K562 (cell line): Measurements from ENCODE around the gene MB21D2.

Experiments used
- CEBPZ ChIP-seq: fragments of 150-350 bp; IDR thresholded peaks from 2 replicates; pipeline ENCODE4 v1.6.1; 2014; ENCODE audit warnings: low read depth, mild to moderate bottlenecking, low read length, borderline replicate concordance
- EP300 ChIP-seq: IDR thresholded peaks from 2 replicates; pipeline ENCODE4 v1.6.1; 2012; ENCODE audit warnings: low read length, improper control_type of control experiment
- KLF13 ChIP-seq: fragments of 450-650 bp; IDR thresholded peaks from 2 replicates; pipeline ENCODE4 v1.6.1; 2016; ENCODE audit warnings: missing genetic modification characterization, low read depth, mild to moderate bottlenecking, missing compliant biosample characterization, moderate library complexity, borderline replicate concordance
- POLR2A ChIP-seq: fragments of 450-650 bp; conservative IDR thresholded peaks from 2 replicates; pipeline ENCODE4 v1.6.1; 2016
- RAD21 ChIP-seq, 2 experiments: fragments of 250-450 bp in 1 of 2; fragments of 450-650 bp in 1 of 2; sonication (Bioruptor Pico) in 1 of 2; formaldehyde crosslinking in 1 of 2; IDR thresholded peaks in 1 of 2; conservative IDR thresholded peaks in 1 of 2; 2 replicates each; pipeline versions ENCODE4 v1.4.0 to v1.8.0; 2020 to 2022; ENCODE audit warnings: mild to moderate bottlenecking in 2 of 2, moderate library complexity in 1 of 2
- SIX5 ChIP-seq, 2 experiments: IDR thresholded peaks; 2 replicates each; pipeline ENCODE4 v1.6.1; 2011; ENCODE audit warnings: low read length in 2 of 2, borderline replicate concordance in 1 of 2, low read depth in 1 of 2, mild to moderate bottlenecking in 1 of 2, moderate library complexity in 1 of 2; ENCODE audit not compliant: insufficient read depth in 1 of 2
- USF2 ChIP-seq: sonication (generic); formaldehyde crosslinking; IDR thresholded peaks from 2 replicates; pipeline ENCODE4 v1.5.0; 2020; ENCODE audit warnings: missing genetic modification reagents
- TF ChIP-seq, protein P1 (sequence below): fragments of 450-650 bp; IDR thresholded peaks from 2 replicates; pipeline ENCODE4 v1.6.1; 2018; ENCODE audit not compliant: partially characterized antibody

DNA sequence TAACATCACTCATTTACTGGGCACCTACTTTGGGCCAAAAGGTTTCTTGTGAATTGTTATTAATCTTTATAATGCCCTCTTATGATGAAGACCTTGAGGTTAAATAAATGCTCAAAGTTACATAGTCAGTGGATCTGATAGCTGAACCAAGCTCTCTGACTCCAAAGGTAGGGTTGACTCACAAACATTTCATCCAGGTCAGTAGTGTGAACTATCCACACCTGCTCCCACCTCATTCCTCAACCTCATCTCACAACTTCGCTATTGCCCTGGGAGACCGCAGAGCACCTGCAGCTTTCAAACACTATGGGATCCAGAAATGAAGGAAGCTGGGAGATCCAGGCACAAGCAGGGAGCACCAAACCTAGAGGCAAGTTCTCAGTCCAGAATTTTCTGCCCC lies 96.5 kb downstream of the MB21D2 start:
- no peak for TF ChIP-seq USF2 (CRISPR knock-in tag)
- TF ChIP-seq POLR2A: no peak
- no peak for TF ChIP-seq CEBPZ
- no peak for TF ChIP-seq EP300
- TF ChIP-seq, protein P1, sequence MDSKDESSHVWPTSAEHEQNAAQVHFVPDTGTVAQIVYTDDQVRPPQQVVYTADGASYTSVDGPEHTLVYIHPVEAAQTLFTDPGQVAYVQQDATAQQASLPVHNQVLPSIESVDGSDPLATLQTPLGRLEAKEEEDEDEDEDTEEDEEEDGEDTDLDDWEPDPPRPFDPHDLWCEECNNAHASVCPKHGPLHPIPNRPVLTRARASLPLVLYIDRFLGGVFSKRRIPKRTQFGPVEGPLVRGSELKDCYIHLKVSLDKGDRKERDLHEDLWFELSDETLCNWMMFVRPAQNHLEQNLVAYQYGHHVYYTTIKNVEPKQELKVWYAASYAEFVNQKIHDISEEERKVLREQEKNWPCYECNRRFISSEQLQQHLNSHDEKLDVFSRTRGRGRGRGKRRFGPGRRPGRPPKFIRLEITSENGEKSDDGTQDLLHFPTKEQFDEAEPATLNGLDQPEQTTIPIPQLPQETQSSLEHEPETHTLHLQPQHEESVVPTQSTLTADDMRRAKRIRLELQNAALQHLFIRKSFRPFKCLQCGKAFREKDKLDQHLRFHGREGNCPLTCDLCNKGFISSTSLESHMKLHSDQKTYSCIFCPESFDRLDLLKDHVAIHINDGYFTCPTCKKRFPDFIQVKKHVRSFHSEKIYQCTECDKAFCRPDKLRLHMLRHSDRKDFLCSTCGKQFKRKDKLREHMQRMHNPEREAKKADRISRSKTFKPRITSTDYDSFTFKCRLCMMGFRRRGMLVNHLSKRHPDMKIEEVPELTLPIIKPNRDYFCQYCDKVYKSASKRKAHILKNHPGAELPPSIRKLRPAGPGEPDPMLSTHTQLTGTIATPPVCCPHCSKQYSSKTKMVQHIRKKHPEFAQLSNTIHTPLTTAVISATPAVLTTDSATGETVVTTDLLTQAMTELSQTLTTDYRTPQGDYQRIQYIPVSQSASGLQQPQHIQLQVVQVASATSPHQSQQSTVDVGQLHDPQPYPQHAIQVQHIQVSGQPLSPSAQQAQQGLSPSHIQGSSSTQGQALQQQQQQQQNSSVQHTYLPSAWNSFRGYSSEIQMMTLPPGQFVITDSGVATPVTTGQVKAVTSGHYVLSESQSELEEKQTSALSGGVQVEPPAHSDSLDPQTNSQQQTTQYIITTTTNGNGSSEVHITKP: no peak
- TF ChIP-seq RAD21 (CRISPR knock-in tag; conservative IDR thresholded peaks at IDR 0.05 in 1 of 2, IDR thresholded peaks at IDR 0.05 in 1 of 2): no peak
- TF ChIP-seq SIX5 (IDR thresholded peaks at IDR 0.05; ENCODE audit: borderline replicate concordance in 1 of 2, insufficient read depth in 1 of 2, low read depth in 1 of 2, low read length in 2 of 2): no peak
- no peak for TF ChIP-seq KLF13 (tag)
